ENCODE results near the gene STRBP.

Gene STRBP

DNA sequence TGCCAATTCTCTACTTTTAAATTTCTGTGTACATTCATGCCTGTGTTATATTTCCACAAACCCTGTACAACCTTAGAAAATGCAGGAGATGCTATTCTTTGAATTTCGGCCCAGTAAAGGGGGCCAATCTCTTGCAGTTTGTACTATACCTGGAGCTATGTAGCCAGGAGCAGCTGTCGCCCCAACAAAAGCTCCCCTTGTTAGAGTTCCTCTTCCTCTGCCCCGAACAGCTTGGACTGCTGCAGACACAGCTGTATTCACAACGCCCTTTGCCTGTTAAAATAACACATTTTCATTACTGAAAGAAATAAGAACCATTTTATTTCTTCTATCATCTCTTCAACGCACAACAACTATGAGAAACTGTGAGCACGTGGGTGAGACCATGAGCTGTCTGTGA is 135.7 kb downstream of the STRBP start:
- H3K27me3 ChIP-seq (ENCODE audit: insufficient read depth, poor library complexity, severe bottlenecking) = no peaks in the 10 kb centered on the region
- H3K4me3 ChIP-seq (replicated peaks; ENCODE audit: insufficient read depth, low read length) = no peak overlapping the region
- TF ChIP-seq POLR2AphosphoS5 (IDR thresholded peaks at IDR 0.05; ENCODE audit: low read depth) (no peak), GABPA (IDR thresholded peaks at IDR 0.05; ENCODE audit: low read depth) (no peak), SPI1 (IDR thresholded peaks at IDR 0.05; ENCODE audit: borderline replicate concordance, low read depth) (no peak)
- TF ChIP-seq, protein P1, sequence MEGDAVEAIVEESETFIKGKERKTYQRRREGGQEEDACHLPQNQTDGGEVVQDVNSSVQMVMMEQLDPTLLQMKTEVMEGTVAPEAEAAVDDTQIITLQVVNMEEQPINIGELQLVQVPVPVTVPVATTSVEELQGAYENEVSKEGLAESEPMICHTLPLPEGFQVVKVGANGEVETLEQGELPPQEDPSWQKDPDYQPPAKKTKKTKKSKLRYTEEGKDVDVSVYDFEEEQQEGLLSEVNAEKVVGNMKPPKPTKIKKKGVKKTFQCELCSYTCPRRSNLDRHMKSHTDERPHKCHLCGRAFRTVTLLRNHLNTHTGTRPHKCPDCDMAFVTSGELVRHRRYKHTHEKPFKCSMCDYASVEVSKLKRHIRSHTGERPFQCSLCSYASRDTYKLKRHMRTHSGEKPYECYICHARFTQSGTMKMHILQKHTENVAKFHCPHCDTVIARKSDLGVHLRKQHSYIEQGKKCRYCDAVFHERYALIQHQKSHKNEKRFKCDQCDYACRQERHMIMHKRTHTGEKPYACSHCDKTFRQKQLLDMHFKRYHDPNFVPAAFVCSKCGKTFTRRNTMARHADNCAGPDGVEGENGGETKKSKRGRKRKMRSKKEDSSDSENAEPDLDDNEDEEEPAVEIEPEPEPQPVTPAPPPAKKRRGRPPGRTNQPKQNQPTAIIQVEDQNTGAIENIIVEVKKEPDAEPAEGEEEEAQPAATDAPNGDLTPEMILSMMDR (IDR thresholded peaks at IDR 0.05; ENCODE audit: insufficient read depth, low read length) = no peak
- TF ChIP-seq, protein P2, sequence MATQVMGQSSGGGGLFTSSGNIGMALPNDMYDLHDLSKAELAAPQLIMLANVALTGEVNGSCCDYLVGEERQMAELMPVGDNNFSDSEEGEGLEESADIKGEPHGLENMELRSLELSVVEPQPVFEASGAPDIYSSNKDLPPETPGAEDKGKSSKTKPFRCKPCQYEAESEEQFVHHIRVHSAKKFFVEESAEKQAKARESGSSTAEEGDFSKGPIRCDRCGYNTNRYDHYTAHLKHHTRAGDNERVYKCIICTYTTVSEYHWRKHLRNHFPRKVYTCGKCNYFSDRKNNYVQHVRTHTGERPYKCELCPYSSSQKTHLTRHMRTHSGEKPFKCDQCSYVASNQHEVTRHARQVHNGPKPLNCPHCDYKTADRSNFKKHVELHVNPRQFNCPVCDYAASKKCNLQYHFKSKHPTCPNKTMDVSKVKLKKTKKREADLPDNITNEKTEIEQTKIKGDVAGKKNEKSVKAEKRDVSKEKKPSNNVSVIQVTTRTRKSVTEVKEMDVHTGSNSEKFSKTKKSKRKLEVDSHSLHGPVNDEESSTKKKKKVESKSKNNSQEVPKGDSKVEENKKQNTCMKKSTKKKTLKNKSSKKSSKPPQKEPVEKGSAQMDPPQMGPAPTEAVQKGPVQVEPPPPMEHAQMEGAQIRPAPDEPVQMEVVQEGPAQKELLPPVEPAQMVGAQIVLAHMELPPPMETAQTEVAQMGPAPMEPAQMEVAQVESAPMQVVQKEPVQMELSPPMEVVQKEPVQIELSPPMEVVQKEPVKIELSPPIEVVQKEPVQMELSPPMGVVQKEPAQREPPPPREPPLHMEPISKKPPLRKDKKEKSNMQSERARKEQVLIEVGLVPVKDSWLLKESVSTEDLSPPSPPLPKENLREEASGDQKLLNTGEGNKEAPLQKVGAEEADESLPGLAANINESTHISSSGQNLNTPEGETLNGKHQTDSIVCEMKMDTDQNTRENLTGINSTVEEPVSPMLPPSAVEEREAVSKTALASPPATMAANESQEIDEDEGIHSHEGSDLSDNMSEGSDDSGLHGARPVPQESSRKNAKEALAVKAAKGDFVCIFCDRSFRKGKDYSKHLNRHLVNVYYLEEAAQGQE (IDR thresholded peaks at IDR 0.05; ENCODE audit: insufficient replicate concordance, low read depth) = no peak
- no peak overlapping the region for H3K27ac ChIP-seq (replicated peaks)
- no peak for DNase-seq (ENCODE audit: low read depth in 1 of 2, low spot score in 1 of 2)

DNA sequence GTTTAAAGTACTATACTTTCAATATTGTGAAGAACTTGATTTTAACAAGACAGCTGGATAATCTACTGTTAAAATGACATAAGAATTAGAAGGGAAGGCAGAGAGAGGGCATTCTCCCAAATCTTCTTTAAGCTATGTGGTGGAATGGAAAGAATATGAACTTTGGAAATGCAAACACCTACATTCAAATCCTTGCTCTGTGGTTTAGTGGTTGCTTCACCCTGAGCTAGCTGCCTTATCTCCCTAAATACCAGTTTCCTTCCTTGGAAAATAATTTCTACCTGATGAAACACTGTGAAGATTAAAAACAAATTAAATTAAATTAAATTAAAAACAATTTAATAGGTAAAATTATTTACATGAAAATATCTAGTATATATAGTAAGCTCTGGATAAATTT is 136.4 kb downstream of the STRBP start:
- TF ChIP-seq, protein P1 (IDR thresholded peaks at IDR 0.05; ENCODE audit: insufficient read depth, low read length) = no peak
- TF ChIP-seq SPI1 (IDR thresholded peaks at IDR 0.05; ENCODE audit: borderline replicate concordance, low read depth) (no peak), POLR2AphosphoS5 (IDR thresholded peaks at IDR 0.05; ENCODE audit: low read depth) (no peak), GABPA (IDR thresholded peaks at IDR 0.05; ENCODE audit: low read depth) (no peak)
- TF ChIP-seq, protein P2 (IDR thresholded peaks at IDR 0.05; ENCODE audit: insufficient replicate concordance, low read depth) = no peak
- Histone ChIP-seq H3K27ac (replicated peaks) (no peak overlapping the region), H3K4me3 (replicated peaks; ENCODE audit: insufficient read depth, low read length) (no peak overlapping the region), H3K27me3 (ENCODE audit: insufficient read depth, poor library complexity, severe bottlenecking) (no peaks in the 10 kb centered on the region)
- DNase-seq (ENCODE audit: low read depth in 1 of 2, low spot score in 1 of 2) = no peak

DNA sequence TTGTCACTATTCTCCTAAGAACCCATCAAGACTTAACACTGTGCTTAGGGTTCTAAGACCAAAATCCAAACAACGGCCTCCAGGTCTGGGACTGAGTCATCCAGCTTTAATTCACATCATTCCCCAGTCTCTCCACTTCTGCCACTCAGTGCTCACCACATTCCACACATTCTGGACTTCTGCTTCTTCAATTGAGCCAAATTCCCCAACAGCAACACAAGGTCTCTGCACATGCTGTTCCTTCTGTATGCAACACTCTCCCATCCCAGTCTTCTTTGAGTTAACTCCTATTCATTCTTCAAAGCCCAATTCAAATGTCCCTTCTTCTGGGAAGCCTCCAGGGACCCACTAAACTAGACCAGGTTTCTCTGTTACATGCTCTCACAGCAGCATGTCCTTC is 137.1 kb downstream of the STRBP start:
- no peak overlapping the region for H3K27ac ChIP-seq (replicated peaks)
- no peak for DNase-seq (ENCODE audit: low read depth in 1 of 2, low spot score in 1 of 2)
- H3K27me3 ChIP-seq (ENCODE audit: insufficient read depth, poor library complexity, severe bottlenecking) = no peaks in the 10 kb centered on the region
- H3K4me3 ChIP-seq (replicated peaks; ENCODE audit: insufficient read depth, low read length) = no peak overlapping the region
- TF ChIP-seq POLR2AphosphoS5 (IDR thresholded peaks at IDR 0.05; ENCODE audit: low read depth) (no peak), SPI1 (IDR thresholded peaks at IDR 0.05; ENCODE audit: borderline replicate concordance, low read depth) (no peak), GABPA (IDR thresholded peaks at IDR 0.05; ENCODE audit: low read depth) (no peak)
- TF ChIP-seq, protein P2 (IDR thresholded peaks at IDR 0.05; ENCODE audit: insufficient replicate concordance, low read depth) = no peak
- TF ChIP-seq, protein P1 (IDR thresholded peaks at IDR 0.05; ENCODE audit: insufficient read depth, low read length) = no peak

Data from HL-60 (cell line).